Stomach (tissue), 4 donors: Measurements from ENCODE around the gene AKNA.

Experiments
- CTCF ChIP-seq, 7 experiments: fragments of 450-650 bp in 4 of 7; fragments of 200-600 bp in 3 of 7; sonication (generic) in 3 of 7; IDR thresholded peaks; one replicate each; pipeline ENCODE4 v1.5.1; 2016 to 2019; ENCODE audit warnings: antibody characterized with exemption in 7 of 7, control low read depth in 2 of 7, mild to moderate bottlenecking in 1 of 7
- EP300 ChIP-seq: sonication (generic); formaldehyde crosslinking; IDR thresholded peaks from one replicate; pipeline ENCODE4 v1.6.1; 2017; ENCODE audit warnings: antibody characterized with exemption
- POLR2A ChIP-seq, 4 donors: fragments of 450-650 bp; IDR thresholded peaks; one replicate each; pipeline ENCODE4 v1.6.1; 2016; ENCODE audit warnings: antibody characterized with exemption in 4 of 4, control low read depth in 2 of 4, mild to moderate bottlenecking in 1 of 4, moderate library complexity in 1 of 4

GRCh38 chr9:114412048-114412683 lies 24.4 kb upstream of the AKNA start:
- TF ChIP-seq CTCF (IDR thresholded peaks at IDR 0.05) (no peak), POLR2A (IDR thresholded peaks at IDR 0.05) (no peak), EP300 (no peak)
